Measurements from ENCODE around the gene ZDHHC8.

- TF ChIP-seq CTCF (IDR thresholded peaks at IDR 0.05) = no peak
- TF ChIP-seq POLR2AphosphoS5 (IDR thresholded peaks at IDR 0.05) = no peak
- TF ChIP-seq POLR2A (IDR thresholded peaks at IDR 0.05) = no peak
Measured at GRCh38 chr22:20111045-20111688, 20.4 kb upstream of the ZDHHC8 start.
